T-cell (primary cell): ENCODE data around the gene PEX6. TPM values are rescaled to one million over a fixed set of nuclear protein-coding genes. Genes with fewer than 3 reads are reported as not detected.

Source experiments
- ATAC-seq, 4 experiments: fragments of 200-7000 bp in 3 of 4; fragments of 150-1000 bp in 1 of 4; cut with Tn5 transposase; replicated peaks in 1 of 4; 1 replicate in 3 of 4; 2 replicates in 1 of 4; pipeline ENCODE4 v1.10.0; 2021; ENCODE audit warnings: moderate library complexity in 3 of 4, mild to moderate bottlenecking in 2 of 4, moderate number of reproducible peaks in 1 of 4
- CTCF ChIA-PET, 2 donors: fragments of 300-600 bp; sonication (Branson Sonifier 250); formaldehyde crosslinking; loops; one replicate each; lab custom pipeline; 2022; ENCODE audit warnings: antibody characterized with exemption in 2 of 2; lab: Charles Lee
- POLR2A ChIA-PET, 2 donors: fragments of 300-600 bp; sonication (Branson Sonifier 250); formaldehyde crosslinking; loops; one replicate each; lab custom pipeline; 2022; ENCODE audit warnings: antibody characterized with exemption in 2 of 2; lab: Charles Lee
- DNase-seq, 35 experiments: peaks; one replicate each; pipeline versions ENCODE4 v3.0.0 to v3.0.0-alpha.2; 2013 to 2023
- H3K27ac ChIP-seq: one replicate; pipeline ENCODE4 v1.5.1; 2013; ENCODE audit warnings: low read length
- H3K27me3 ChIP-seq, 2 experiments: replicated peaks in 1 of 2; 1 replicate in 1 of 2; 2 replicates in 1 of 2; pipeline versions ENCODE4 v1.6.1 to v1.7.0; 2013; ENCODE audit warnings: low read length in 1 of 2, mixed read lengths in 1 of 2; ENCODE audit not compliant: control insufficient read depth in 2 of 2, insufficient read depth in 2 of 2; ENCODE audit errors: extremely low read depth in 1 of 2
- H3K36me3 ChIP-seq, 2 donors: 1 replicate in 1 of 2; 2 replicates in 1 of 2; pipeline versions ENCODE4 v1.6.1 to v1.7.0; 2013; ENCODE audit warnings: low read length in 1 of 2; ENCODE audit not compliant: control insufficient read depth in 2 of 2, insufficient read depth in 1 of 2; ENCODE audit errors: extremely low read depth in 1 of 2
- H3K4me1 ChIP-seq, 2 experiments: 1 replicate in 1 of 2; 2 replicates in 1 of 2; pipeline versions ENCODE4 v1.6.1 to v1.7.0; 2013; ENCODE audit warnings: low read length in 2 of 2, mixed read lengths in 1 of 2; ENCODE audit not compliant: insufficient read depth in 2 of 2, control insufficient read depth in 1 of 2; ENCODE audit errors: extremely low read depth in 1 of 2
- H3K4me3 ChIP-seq, 2 donors: 1 replicate in 1 of 2; 2 replicates in 1 of 2; pipeline versions ENCODE4 v1.5.1 to v1.7.0; 2013; ENCODE audit warnings: mild to moderate bottlenecking in 2 of 2, low read length in 1 of 2, moderate library complexity in 1 of 2; ENCODE audit not compliant: control insufficient read depth in 1 of 2; ENCODE audit errors: extremely low read depth in 1 of 2
- H3K9me3 ChIP-seq: 2 replicates; pipeline ENCODE4 v1.7.0; 2013
- H3K27ac Mint-ChIP-seq, 2 donors: one replicate each; pipeline ENCODE4 v1.8.0; 2020 to 2021; ENCODE audit warnings: mild to moderate bottlenecking in 2 of 2, mixed read lengths in 2 of 2
- H3K27me3 Mint-ChIP-seq, 2 donors: one replicate each; pipeline ENCODE4 v1.8.0; 2021 to 2022; ENCODE audit warnings: mixed read lengths in 2 of 2
- H3K36me3 Mint-ChIP-seq: one replicate; pipeline ENCODE4 v1.8.0; 2021; ENCODE audit warnings: mixed read lengths
- H3K4me1 Mint-ChIP-seq, 3 donors: one replicate each; pipeline ENCODE4 v1.8.0; 2020 to 2022; ENCODE audit warnings: mixed read lengths in 3 of 3, mild to moderate bottlenecking in 1 of 3
- H3K4me3 Mint-ChIP-seq, 3 donors: one replicate each; pipeline ENCODE4 v1.8.0; 2020 to 2022; ENCODE audit warnings: mild to moderate bottlenecking in 3 of 3, mixed read lengths in 3 of 3, moderate library complexity in 3 of 3
- H3K9me3 Mint-ChIP-seq, 3 donors: one replicate each; pipeline ENCODE4 v1.8.0; 2020 to 2022; ENCODE audit warnings: mixed read lengths in 3 of 3
- WGBS: methylation state at CpG from one replicate; pipeline ENCODE4 v1.1.5; 2013; ENCODE audit warnings: missing lambda C conversion rate; ENCODE audit not compliant: insufficient coverage; 5-methylcytosine and 5-hydroxymethylcytosine counted together
- total RNA-seq, 35 experiments: library from RNA in 6 of 35; stranded (reverse) in 6 of 35; fragments of 120-200 nt in 1 of 35; gene quantifications; one replicate each; pipeline versions ENCODE4 v1.2.1 to v1.2.4 and lab custom pipeline; 2013 to 2026

Gene PEX6
- total RNA-seq, 5 donors from 2014 or later (not counting 1 experiment from before 2014, with no cell fraction given): 20.5 to 30.5 (median 27.4) TPM

- no peaks in the 10 kb centered on the region for H3K9me3 Mint-ChIP-seq
- DNase-seq (no peak), ATAC-seq (no peak)
- ChIA-PET POLR2A (interaction anchor here in 1 of 2 donors (0.7 kb wide), 1 partner anchor 10 kb away, joined by 4 read pairs; no protein-coding TSS in a partner anchor), CTCF (interaction anchor here in 1 of 2 donors (1.5 kb wide), 1 partner anchor 8 kb away, joined by 3 read pairs; no protein-coding TSS in a partner anchor)
- no peak overlapping the region for H3K4me3 ChIP-seq
- H3K27me3 ChIP-seq: no peaks in the 10 kb centered on the region
- H3K27me3 Mint-ChIP-seq: no peaks in the 10 kb centered on the region
- H3K36me3 ChIP-seq: peaks cover 7 to 29% of the 10 kb centered on the region in 2 donors
- H3K4me1 ChIP-seq: no peaks in the 10 kb centered on the region
- H3K36me3 Mint-ChIP-seq: peaks cover 28% of the 10 kb centered on the region
- peak overlapping the region in 1 of 2 donors; percentile 0 for H3K27ac Mint-ChIP-seq
- H3K27ac ChIP-seq: no peak overlapping the region
- peaks cover 14 to 22% (median 19%) of the 10 kb centered on the region in 3 donors for H3K4me1 Mint-ChIP-seq
- 100% methylated on average over 1 of the region's 2 CpGs for WGBS
- H3K4me3 Mint-ChIP-seq: no peak overlapping the region
- no peaks in the 10 kb centered on the region for H3K9me3 ChIP-seq
These were observed 14.5 kb upstream of the PEX6 start for GRCh38 chr6:42993445-42993844.

GRCh38 chr6:42989923-42990322 is 10.9 kb upstream of the PEX6 start:
- Histone ChIP-seq H3K27ac (no peak overlapping the region), H3K4me1 (peaks cover 5 to 25% of the 10 kb centered on the region in 2 experiments), H3K4me3 (no peak overlapping the region), H3K36me3 (peaks cover 7 to 39% of the 10 kb centered on the region in 2 donors), H3K9me3 (no peaks in the 10 kb centered on the region), H3K27me3 (no peaks in the 10 kb centered on the region)
- ChIA-PET POLR2A (interaction anchor here in 1 of 2 donors (0.6 kb wide), 1 partner anchor 11 kb away, joined by 9 read pairs; the partner anchor contains the start of gene PEX6), CTCF (no interaction called here)
- Mint-ChIP-seq H3K27me3 (no peaks in the 10 kb centered on the region), H3K9me3 (no peaks in the 10 kb centered on the region), H3K27ac (no peak overlapping the region), H3K4me3 (no peak overlapping the region), H3K36me3 (peaks cover 36% of the 10 kb centered on the region), H3K4me1 (peaks cover 49 to 53% (median 50%) of the 10 kb centered on the region in 3 donors)
- DNase-seq: no peak
- 100% methylated on average over 4 of the region's 5 CpGs for WGBS
- no peak for ATAC-seq

GRCh38 chr6:42988486-42989020 is 9.6 kb upstream of the PEX6 start:
- Mint-ChIP-seq H3K9me3 (no peaks in the 10 kb centered on the region), H3K27me3 (no peaks in the 10 kb centered on the region), H3K4me3 (no peak overlapping the region), H3K27ac (no peak overlapping the region), H3K4me1 (peaks cover 54 to 57% (median 56%) of the 10 kb centered on the region in 3 donors), H3K36me3 (peaks cover 34% of the 10 kb centered on the region)
- no peaks in the 10 kb centered on the region for H3K27me3 ChIP-seq
- peaks cover 7 to 34% of the 10 kb centered on the region in 2 experiments for H3K4me1 ChIP-seq
- H3K36me3 ChIP-seq: peaks cover 7 to 39% of the 10 kb centered on the region in 2 donors
- no peak overlapping the region for H3K4me3 ChIP-seq
- 92% methylated on average over 1 of the region's 1 CpG for WGBS
- no peaks in the 10 kb centered on the region for H3K9me3 ChIP-seq
- CTCF ChIA-PET: interaction anchor here in 1 of 2 donors (0.5 to 1.0 kb wide), 3 partner anchors 9 to 179 kb away, joined by 3 to 10 read pairs (median 3); partner anchors contain the start of gene PEX6
- no peak for ATAC-seq
- no peak overlapping the region for H3K27ac ChIP-seq
- POLR2A ChIA-PET: interaction anchor here in 1 of 2 donors (1.0 kb wide), 1 partner anchor 13 kb away, joined by 3 read pairs; no protein-coding TSS in a partner anchor
- no peak for DNase-seq

- ATAC-seq (no peak), DNase-seq (no peak)
- ChIA-PET CTCF (interaction anchor here in 1 of 2 donors (0.5 to 1.0 kb wide), 2 partner anchors 8 to 179 kb away, joined by 3 read pairs; partner anchors contain the start of gene PEX6), POLR2A (no interaction called here)
- H3K27ac ChIP-seq: no peak overlapping the region
- 83% methylated on average over 3 of the region's 5 CpGs for whole genome bisulfite sequencing
- H3K27me3 Mint-ChIP-seq: no peaks in the 10 kb centered on the region
- peaks cover 7 to 39% of the 10 kb centered on the region in 2 donors for H3K36me3 ChIP-seq
- H3K4me1 Mint-ChIP-seq: peaks cover 53 to 57% (median 55%) of the 10 kb centered on the region in 3 donors
- no peaks in the 10 kb centered on the region for H3K9me3 ChIP-seq
- no peaks in the 10 kb centered on the region for H3K27me3 ChIP-seq
- H3K4me3 Mint-ChIP-seq: peak overlapping the region in 1 of 3 donors; percentile 95
- peak overlapping the region in 1 of 2 donors; percentile 17 for H3K27ac Mint-ChIP-seq
- H3K36me3 Mint-ChIP-seq: peaks cover 32% of the 10 kb centered on the region
- peaks cover 7 to 36% of the 10 kb centered on the region in 2 experiments for H3K4me1 ChIP-seq
- no peaks in the 10 kb centered on the region for H3K9me3 Mint-ChIP-seq
- H3K4me3 ChIP-seq: no peak overlapping the region
These were observed 8.8 kb upstream of the PEX6 start for GRCh38 chr6:42987533-42988451.

GRCh38 chr6:42984924-42985475 is 6.0 kb upstream of the PEX6 start:
- peak in 7 of 35 experiments; percentile 8 to 38 (median 10) for DNase-seq

More at GRCh38 chr6:42984924-42985475, 6.0 kb upstream of the PEX6 start:
- Mint-ChIP-seq H3K36me3 (peaks cover 24% of the 10 kb centered on the region), H3K9me3 (no peaks in the 10 kb centered on the region), H3K27me3 (no peaks in the 10 kb centered on the region), H3K4me1 (peaks cover 51 to 64% (median 61%) of the 10 kb centered on the region in 3 donors), H3K4me3 (peak overlapping the region; percentile 89 to 95 (median 92)), H3K27ac (peak overlapping the region; percentile 65 to 81)
- Histone ChIP-seq H3K27me3 (no peaks in the 10 kb centered on the region), H3K4me1 (peaks cover 10 to 41% of the 10 kb centered on the region in 2 experiments), H3K36me3 (peaks cover 7 to 23% of the 10 kb centered on the region in 2 donors), H3K9me3 (no peaks in the 10 kb centered on the region), H3K4me3 (peak overlapping the region; percentile 74 to 79), H3K27ac (peak overlapping the region; percentile 27)
- ChIA-PET CTCF (interaction anchor here in 1 of 2 donors (1.0 to 1.4 kb wide), 5 partner anchors 9 to 56 kb away, joined by 3 to 6 read pairs (median 3); partner anchors contain the start of genes CNPY3, KLHDC3 and MEA1), POLR2A (interaction anchor here (0.5 to 1.8 kb wide), 4 partner anchors 29 to 1403 kb away, joined by 4 to 22 read pairs (median 8); partner anchors contain the start of genes CDC5L (in 1 of the 2), CNPY3 (in 1 of the 2), KLHDC3 (in 1 of the 2) and MEA1 (in 1 of the 2))
- 4% methylated on average over 8 of the region's 13 CpGs for WGBS
- peak in 2 of 4 experiments; percentile 0 to 1 for ATAC-seq
